Psoas muscle (tissue), 8 donors: ENCODE measurements around the gene TGFBRAP1. TPM values are rescaled to one million over a fixed set of nuclear protein-coding genes. Genes with fewer than 3 reads are reported as not detected.

ENCODE experiments used
- ATAC-seq, 4 donors: fragments of 200-7000 bp; cut with Tn5 transposase; one replicate each; pipeline ENCODE4 v1.9.1; 2020; ENCODE audit warnings: moderate library complexity in 3 of 4, mild to moderate bottlenecking in 2 of 4
- DNase-seq, 2 donors: peaks; one replicate each; pipeline ENCODE4 v3.0.0-alpha.2; 2020
- H3K27ac ChIP-seq: fragments of 200-600 bp; one replicate; pipeline ENCODE4 v1.8.0; 2022
- H3K27me3 ChIP-seq, 3 donors: fragments of 200-600 bp in 1 of 3; one replicate each; pipeline versions ENCODE4 v1.6.1 to v1.8.0; 2013 to 2022; ENCODE audit warnings: low read length in 2 of 3, mild to moderate bottlenecking in 2 of 3, moderate library complexity in 1 of 3; ENCODE audit not compliant: insufficient read depth in 3 of 3
- H3K36me3 ChIP-seq, 2 donors: fragments of 200-600 bp in 1 of 2; one replicate each; pipeline versions ENCODE4 v1.6.1 to v1.8.0; 2013 to 2022; ENCODE audit warnings: low read depth in 1 of 2, mild to moderate bottlenecking in 1 of 2, moderate library complexity in 1 of 2; ENCODE audit not compliant: insufficient read depth in 1 of 2
- H3K4me1 ChIP-seq: fragments of 200-600 bp; one replicate; pipeline ENCODE4 v1.8.0; 2022
- H3K4me3 ChIP-seq: fragments of 200-600 bp; one replicate; pipeline ENCODE4 v1.8.0; 2022; ENCODE audit warnings: mild to moderate bottlenecking
- H3K9me3 ChIP-seq: fragments of 200-600 bp; one replicate; pipeline ENCODE4 v1.8.0; 2022
- CTCF ChIP-seq: fragments of 200-600 bp; IDR thresholded peaks from one replicate; pipeline ENCODE4 v1.8.0; 2022; ENCODE audit warnings: antibody characterized with exemption
- WGBS, 3 donors: extraction: QIAGEN DNeasy Blood & Tissue Kit; methylation state at CpG; one replicate each; pipeline versions ENCODE4 v1.1.6 to v1.1.7; 2013; 5-methylcytosine and 5-hydroxymethylcytosine counted together
- intact Hi-C, 2 donors: fragments of 100-400 bp; cut with DNase I; formaldehyde crosslinking; loops; one replicate each; pipeline versions ENCODE4 v1.11.0 to v1.14.2; 2022
- polyA plus RNA-seq, 3 donors: library from polyadenylated mRNA; stranded (reverse); fragments of 200-250 nt; gene quantifications; one replicate each; pipeline ENCODE4 v1.2.3, GENCODE V29; 2013
- total RNA-seq, 4 donors: library from RNA; stranded (reverse); fragmentation: NEBNext Ultra II Directional in 2 of 4; extraction: Animal tissue kit (Norgen Biotek cat#: 25700) in 2 of 4; gene quantifications; one replicate each; pipeline versions ENCODE4 v1.2.1 to v1.2.4, GENCODE V29; 2021 to 2023
- donor health status: healthy with polysubstance abuse.
- donor health status: DM: no; HTN: no; CAD: no; lungs with moderate emphysema.
- donor health status: Bipolar disorder and iron deficiency.
- donor health status: healthy.
- donor health status: DM: yes; HTN: yes; CAD: no.
- donor health status: DM: no; HTN: no; CAD: no.
- donor health status: DM: no; HTN: no; CAD: no.
- donor health status: DM: yes; HTN: yes; CAD: no.

TGFBRAP1 gene
- total and polyA plus RNA-seq, 7 donors = 5.4 to 21.4 (median 16.3) TPM

GRCh38 chr2:105242286-105242993, 87.1 kb downstream of the TGFBRAP1 start:
- no peak for TF ChIP-seq CTCF
- Histone ChIP-seq H3K36me3 (no peaks in the 10 kb centered on the region), H3K9me3 (no peaks in the 10 kb centered on the region), H3K27ac (no peak overlapping the region), H3K4me3 (no peak overlapping the region), H3K27me3 (no peaks in the 10 kb centered on the region), H3K4me1 (no peaks in the 10 kb centered on the region)
- intact Hi-C loops = no loop called here
- DNase-seq = no peak
- 96 to 97% (median 97%) methylated on average over 50 of the region's 50 CpGs for WGBS, 3 donors
- no peak for ATAC-seq

GRCh38 chr2:105241443-105241842, 88.1 kb downstream of the TGFBRAP1 start, which contains the start of gene GPR45:
Gene GPR45, plus strand, starts transcription at chr2:105241743. Its CDS starts 116 bp downstream, at chr2:105241859.
- Histone ChIP-seq H3K9me3 (no peaks in the 10 kb centered on the region), H3K27ac (no peak within 1 kb of the TSS), H3K4me1 (no peaks in the 10 kb centered on the region), H3K36me3 (no peaks in the 10 kb centered on the region), H3K4me3 (no peak within 1 kb of the TSS), H3K27me3 (no peaks in the 10 kb centered on the region)
- DNase-seq = no peak
- WGBS, 3 donors = 84 to 87% (median 84%) methylated on average over 10 of the region's 10 CpGs
- ATAC-seq = no peak
- intact Hi-C loops = no loop called here
- no peak for TF ChIP-seq CTCF

- ATAC-seq (no peak), DNase-seq (no peak)
- no peaks in the 10 kb centered on the region for H3K27me3 ChIP-seq
- TF ChIP-seq CTCF = no peak
- intact Hi-C loops = no loop called here
- no peaks in the 10 kb centered on the region for H3K36me3 ChIP-seq
- no peak overlapping the region for H3K27ac ChIP-seq
- no peak overlapping the region for H3K4me3 ChIP-seq
- H3K9me3 ChIP-seq = no peaks in the 10 kb centered on the region
- 89 to 93% (median 92%) methylated on average over 2 of the region's 2 CpGs for WGBS, 3 donors
- no peaks in the 10 kb centered on the region for H3K4me1 ChIP-seq
These were observed 89.6 kb downstream of the TGFBRAP1 start for GRCh38 chr2:105239924-105240323.

GRCh38 chr2:105238664-105239240, 90.8 kb downstream of the TGFBRAP1 start:
- intact Hi-C loops = no loop called here
- ATAC-seq (no peak), DNase-seq (no peak)
- Histone ChIP-seq H3K27ac (no peak overlapping the region), H3K9me3 (no peaks in the 10 kb centered on the region), H3K4me1 (no peaks in the 10 kb centered on the region), H3K4me3 (no peak overlapping the region), H3K36me3 (no peaks in the 10 kb centered on the region), H3K27me3 (no peaks in the 10 kb centered on the region)
- 62 to 73% (median 70%) methylated on average over 14 of the region's 14 CpGs for WGBS, 3 donors
- TF ChIP-seq CTCF = no peak
